GM23338 (cell line): ENCODE measurements around the gene WNT5A. TPM values are rescaled to one million over a fixed set of nuclear protein-coding genes. Genes with fewer than 3 reads are reported as not detected.

Source experiments
- ATAC-seq: fragments of 200-7000 bp; cut with Tn5 transposase; 3 replicates; pipeline ENCODE4 v1.9.1; 2020
- DNase-seq: peaks from one replicate; pipeline ENCODE4 v3.0.0-alpha.2; 2015; ENCODE audit warnings: low spot score
- H2AFZ ChIP-seq: fragments of 200-600 bp; sonication (generic); 2 replicates; pipeline ENCODE4 v1.8.0; 2016; ENCODE audit warnings: antibody characterized with exemption, mild to moderate bottlenecking, moderate library complexity
- H3F3A ChIP-seq: fragments of 200-600 bp; sonication (generic); replicated peaks from 2 replicates; pipeline ENCODE4 v1.8.0; 2017; ENCODE audit warnings: antibody characterized with exemption, mixed run types, low read depth
- H3K27ac ChIP-seq: fragments of 200-600 bp; sonication (generic); 2 replicates; pipeline ENCODE4 v1.6.1; 2016; ENCODE audit warnings: low read depth
- H3K27me3 ChIP-seq: fragments of 200-600 bp; sonication (generic); 2 replicates; pipeline ENCODE4 v1.8.0; 2016; ENCODE audit warnings: mild to moderate bottlenecking, mixed run types, moderate library complexity; ENCODE audit not compliant: insufficient read depth
- H3K36me3 ChIP-seq: fragments of 200-600 bp; sonication (generic); 2 replicates; pipeline ENCODE4 v1.8.0; 2016; ENCODE audit warnings: mild to moderate bottlenecking; ENCODE audit not compliant: insufficient read depth
- H3K4me1 ChIP-seq: fragments of 200-600 bp; sonication (generic); 2 replicates; pipeline ENCODE4 v1.8.0; 2016; ENCODE audit warnings: mild to moderate bottlenecking, moderate library complexity; ENCODE audit not compliant: insufficient read depth
- H3K4me2 ChIP-seq: fragments of 200-600 bp; sonication (generic); 2 replicates; pipeline ENCODE4 v1.7.1; 2017; ENCODE audit warnings: mixed run types
- H3K4me3 ChIP-seq: fragments of 200-600 bp; sonication (generic); 2 replicates; pipeline ENCODE4 v1.6.1; 2016; ENCODE audit warnings: mixed run types
- H3K79me2 ChIP-seq: fragments of 200-600 bp; sonication (generic); replicated peaks from 2 replicates; pipeline ENCODE4 v1.8.0; 2017; ENCODE audit warnings: mild to moderate bottlenecking; ENCODE audit not compliant: insufficient read depth
- H3K9me2 ChIP-seq: fragments of 200-600 bp; sonication (generic); 2 replicates; pipeline ENCODE4 v1.8.0; 2017; ENCODE audit not compliant: insufficient read depth
- H4K20me1 ChIP-seq: fragments of 200-600 bp; sonication (generic); replicated peaks from 2 replicates; pipeline ENCODE4 v1.8.0; 2017; ENCODE audit warnings: mild to moderate bottlenecking; ENCODE audit not compliant: insufficient read depth
- H3K27ac Mint-ChIP-seq: 2 replicates; pipeline ENCODE4 v1.8.0; 2020; ENCODE audit warnings: inconsistent platforms, mild to moderate bottlenecking, moderate library complexity, mixed read lengths
- H3K27me3 Mint-ChIP-seq: 3 replicates; pipeline ENCODE4 v1.8.0; 2022; ENCODE audit warnings: low read depth, mild to moderate bottlenecking, moderate library complexity, mixed read lengths, inconsistent platforms; ENCODE audit not compliant: insufficient read depth, poor library complexity
- H3K36me3 Mint-ChIP-seq: 3 replicates; pipeline ENCODE4 v1.8.0; 2021; ENCODE audit warnings: low read depth, mild to moderate bottlenecking, inconsistent platforms, moderate library complexity, mixed read lengths
- H3K4me1 Mint-ChIP-seq: 3 replicates; pipeline ENCODE4 v1.8.0; 2020; ENCODE audit warnings: mild to moderate bottlenecking, inconsistent platforms, mixed read lengths
- H3K4me3 Mint-ChIP-seq: 3 replicates; pipeline ENCODE4 v1.8.0; 2021; ENCODE audit warnings: moderate library complexity, mild to moderate bottlenecking, inconsistent platforms, mixed read lengths
- H3K9me3 Mint-ChIP-seq: 3 replicates; pipeline ENCODE4 v1.8.0; 2020; ENCODE audit warnings: moderate library complexity, mild to moderate bottlenecking, inconsistent platforms, mixed read lengths
- CREB1 ChIP-seq: fragments of 250-450 bp; sonication (Bioruptor Pico); IDR thresholded peaks from 2 replicates; pipeline ENCODE4 v1.5.0; 2020; ENCODE audit warnings: low read depth, mild to moderate bottlenecking, moderate library complexity
- EZH2phosphoT487 ChIP-seq: fragments of 200-600 bp; sonication (generic); IDR thresholded peaks from one replicate; pipeline ENCODE4 v1.8.1; 2018; ENCODE audit warnings: antibody characterized with exemption; ENCODE audit not compliant: unreplicated experiment
- JUNB ChIP-seq: IDR thresholded peaks from one replicate; pipeline ENCODE4 v1.6.1; 2016; ENCODE audit warnings: antibody characterized with exemption; ENCODE audit not compliant: unreplicated experiment
- NANOG ChIP-seq: IDR thresholded peaks from 2 replicates; pipeline ENCODE4 v1.6.1; 2016; ENCODE audit warnings: antibody characterized with exemption, borderline replicate concordance
- STAT1 ChIP-seq: IDR thresholded peaks from one replicate; pipeline ENCODE4 v1.6.1; 2016; ENCODE audit warnings: antibody characterized with exemption; ENCODE audit not compliant: unreplicated experiment
- ZNF114 ChIP-seq: fragments of 250-450 bp; sonication (Bioruptor Pico); IDR thresholded peaks from 2 replicates; pipeline ENCODE4 v1.5.0; 2020; ENCODE audit warnings: mild to moderate bottlenecking, moderate library complexity
- ZNF331 ChIP-seq: fragments of 250-450 bp; sonication (Bioruptor Pico); IDR thresholded peaks from 2 replicates; pipeline ENCODE4 v1.5.0; 2020; ENCODE audit warnings: low read depth, mild to moderate bottlenecking, moderate library complexity
- ZNF462 ChIP-seq: fragments of 250-450 bp; sonication (Bioruptor Pico); IDR thresholded peaks from 2 replicates; pipeline ENCODE4 v1.5.0; 2020; ENCODE audit warnings: mild to moderate bottlenecking, moderate library complexity
- polyA plus RNA-seq: library from polyadenylated mRNA; unstranded; fragments of >200 nt; fragmentation: Nextera tagmentation; extraction: Ambion mirVana; gene quantifications from 2 replicates; pipeline ENCODE4 v1.2.1, GENCODE V29; 2016
- total RNA-seq: library from RNA; depleted of rRNA; stranded (reverse); fragments of >200 nt; shearing (Covaris generic); gene quantifications from 2 replicates; pipeline ENCODE4 v1.2.3, GENCODE V29; 2014
- TF ChIP-seq, protein P1 (sequence below): IDR thresholded peaks from one replicate; pipeline ENCODE4 v1.6.1; 2018; ENCODE audit warnings: antibody characterized with exemption; ENCODE audit not compliant: unreplicated experiment
- TF ChIP-seq, protein P2 (sequence below): IDR thresholded peaks from 2 replicates; pipeline ENCODE4 v1.6.1; 2016; ENCODE audit warnings: antibody characterized with exemption

WNT5A gene
- total and polyA plus RNA-seq, 2 experiments from 2014 or later: 0.53 to 4.0 TPM

- TF ChIP-seq, protein P1, sequence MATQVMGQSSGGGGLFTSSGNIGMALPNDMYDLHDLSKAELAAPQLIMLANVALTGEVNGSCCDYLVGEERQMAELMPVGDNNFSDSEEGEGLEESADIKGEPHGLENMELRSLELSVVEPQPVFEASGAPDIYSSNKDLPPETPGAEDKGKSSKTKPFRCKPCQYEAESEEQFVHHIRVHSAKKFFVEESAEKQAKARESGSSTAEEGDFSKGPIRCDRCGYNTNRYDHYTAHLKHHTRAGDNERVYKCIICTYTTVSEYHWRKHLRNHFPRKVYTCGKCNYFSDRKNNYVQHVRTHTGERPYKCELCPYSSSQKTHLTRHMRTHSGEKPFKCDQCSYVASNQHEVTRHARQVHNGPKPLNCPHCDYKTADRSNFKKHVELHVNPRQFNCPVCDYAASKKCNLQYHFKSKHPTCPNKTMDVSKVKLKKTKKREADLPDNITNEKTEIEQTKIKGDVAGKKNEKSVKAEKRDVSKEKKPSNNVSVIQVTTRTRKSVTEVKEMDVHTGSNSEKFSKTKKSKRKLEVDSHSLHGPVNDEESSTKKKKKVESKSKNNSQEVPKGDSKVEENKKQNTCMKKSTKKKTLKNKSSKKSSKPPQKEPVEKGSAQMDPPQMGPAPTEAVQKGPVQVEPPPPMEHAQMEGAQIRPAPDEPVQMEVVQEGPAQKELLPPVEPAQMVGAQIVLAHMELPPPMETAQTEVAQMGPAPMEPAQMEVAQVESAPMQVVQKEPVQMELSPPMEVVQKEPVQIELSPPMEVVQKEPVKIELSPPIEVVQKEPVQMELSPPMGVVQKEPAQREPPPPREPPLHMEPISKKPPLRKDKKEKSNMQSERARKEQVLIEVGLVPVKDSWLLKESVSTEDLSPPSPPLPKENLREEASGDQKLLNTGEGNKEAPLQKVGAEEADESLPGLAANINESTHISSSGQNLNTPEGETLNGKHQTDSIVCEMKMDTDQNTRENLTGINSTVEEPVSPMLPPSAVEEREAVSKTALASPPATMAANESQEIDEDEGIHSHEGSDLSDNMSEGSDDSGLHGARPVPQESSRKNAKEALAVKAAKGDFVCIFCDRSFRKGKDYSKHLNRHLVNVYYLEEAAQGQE: no peak
- TF ChIP-seq JUNB (no peak), CREB1 (CRISPR knock-in tag) (no peak), ZNF114 (CRISPR knock-in tag) (no peak), STAT1 (no peak)
- TF ChIP-seq, protein P2, sequence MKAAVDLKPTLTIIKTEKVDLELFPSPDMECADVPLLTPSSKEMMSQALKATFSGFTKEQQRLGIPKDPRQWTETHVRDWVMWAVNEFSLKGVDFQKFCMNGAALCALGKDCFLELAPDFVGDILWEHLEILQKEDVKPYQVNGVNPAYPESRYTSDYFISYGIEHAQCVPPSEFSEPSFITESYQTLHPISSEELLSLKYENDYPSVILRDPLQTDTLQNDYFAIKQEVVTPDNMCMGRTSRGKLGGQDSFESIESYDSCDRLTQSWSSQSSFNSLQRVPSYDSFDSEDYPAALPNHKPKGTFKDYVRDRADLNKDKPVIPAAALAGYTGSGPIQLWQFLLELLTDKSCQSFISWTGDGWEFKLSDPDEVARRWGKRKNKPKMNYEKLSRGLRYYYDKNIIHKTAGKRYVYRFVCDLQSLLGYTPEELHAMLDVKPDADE: no peak
Observed at GRCh38 chr3:55511895-55512570, 24.9 kb upstream of the WNT5A start (continued).

DNA sequence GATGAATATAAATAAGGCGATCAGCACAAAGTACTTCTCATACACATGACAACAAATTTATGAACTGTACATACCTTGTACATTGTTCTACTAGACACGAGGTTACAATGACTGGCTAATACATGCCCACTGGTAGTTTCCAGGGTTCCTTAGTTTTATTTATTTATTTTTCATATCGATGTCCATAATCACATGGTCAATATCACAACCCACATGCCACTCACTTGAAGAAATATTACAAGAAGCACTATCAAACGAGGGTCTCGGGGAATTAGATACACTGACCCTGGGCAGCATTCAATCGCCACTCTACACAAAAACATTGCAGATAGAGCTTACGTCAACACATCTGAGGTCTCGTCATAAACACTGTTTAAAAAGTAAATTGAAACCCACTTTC is 21.2 kb upstream of the WNT5A start:
- H3K9me3 Mint-ChIP-seq: no peaks in the 10 kb centered on the region; the same call in 2 of the 3 replicates
- H3K4me1 ChIP-seq: peaks cover 20% of the 10 kb centered on the region
- no peak overlapping the region for H3K27ac Mint-ChIP-seq

More for the DNA sequence above, 21.2 kb upstream of the WNT5A start:
- ATAC-seq: no peak
- no peaks in the 10 kb centered on the region for H3K36me3 Mint-ChIP-seq
- H3K36me3 ChIP-seq: no peaks in the 10 kb centered on the region
- no peaks in the 10 kb centered on the region for H3F3A ChIP-seq
- DNase-seq: no peak
- no peaks in the 10 kb centered on the region for H3K27me3 ChIP-seq
- TF ChIP-seq ZNF462 (CRISPR knock-in tag) (no peak), EZH2phosphoT487 (no peak), ZNF114 (CRISPR knock-in tag) (no peak), ZNF331 (CRISPR knock-in tag) (no peak), NANOG (no peak)
- TF ChIP-seq, protein P2: no peak
- no peak overlapping the region for H2AFZ ChIP-seq
- H3K4me3 Mint-ChIP-seq: no peak overlapping the region
- H3K27me3 Mint-ChIP-seq: peaks cover 8% of the 10 kb centered on the region
- H3K4me2 ChIP-seq: no peak overlapping the region
- no peaks in the 10 kb centered on the region for H3K79me2 ChIP-seq
- no peaks in the 10 kb centered on the region for H3K9me2 ChIP-seq
- H3K27ac ChIP-seq: no peak overlapping the region
- peaks cover 28% of the 10 kb centered on the region for H3K4me1 Mint-ChIP-seq
- no peak overlapping the region for H3K4me3 ChIP-seq
- no peaks in the 10 kb centered on the region for H4K20me1 ChIP-seq
